ENCODE measurements around the gene RFX4. TPM values are rescaled to one million over a fixed set of nuclear protein-coding genes. Genes with fewer than 3 reads are reported as not detected.

RFX4 gene
- total and polyA plus RNA-seq, 2 donors (not counting 1 experiment from before 2014, with no cell fraction given) = not detected

- no peaks in the 10 kb centered on the region for H3K79me2 ChIP-seq (ENCODE audit: control insufficient read depth, insufficient read depth, low read length)
- peaks cover 2% of the 10 kb centered on the region for H3K27me3 ChIP-seq (ENCODE audit: control insufficient read depth, insufficient read depth, low read length)
- DNase-seq (ENCODE audit: low read depth in 2 of 2) = no peak
- no peak overlapping the region for H2AFZ ChIP-seq (ENCODE audit: low read length)
- no peak overlapping the region for H3K4me3 ChIP-seq (replicated peaks in 1 of 4; ENCODE audit: control extremely low read depth in 1 of 4, insufficient read depth in 1 of 4, low read depth in 3 of 4, low read length in 4 of 4)
- H3K4me1 ChIP-seq (ENCODE audit: control insufficient read depth, extremely low read depth, insufficient read depth, low read length) = no peaks in the 10 kb centered on the region
- H3K9me3 ChIP-seq (ENCODE audit: control insufficient read depth, insufficient read depth, low read depth, low read length) = no peaks in the 10 kb centered on the region
- H3K36me3 ChIP-seq (ENCODE audit: control insufficient read depth, insufficient read depth, low read length) = no peaks in the 10 kb centered on the region
- H4K20me1 ChIP-seq (ENCODE audit: control insufficient read depth, extremely low read depth, insufficient read depth, low read length) = no peaks in the 10 kb centered on the region
- TF ChIP-seq, protein P1, sequence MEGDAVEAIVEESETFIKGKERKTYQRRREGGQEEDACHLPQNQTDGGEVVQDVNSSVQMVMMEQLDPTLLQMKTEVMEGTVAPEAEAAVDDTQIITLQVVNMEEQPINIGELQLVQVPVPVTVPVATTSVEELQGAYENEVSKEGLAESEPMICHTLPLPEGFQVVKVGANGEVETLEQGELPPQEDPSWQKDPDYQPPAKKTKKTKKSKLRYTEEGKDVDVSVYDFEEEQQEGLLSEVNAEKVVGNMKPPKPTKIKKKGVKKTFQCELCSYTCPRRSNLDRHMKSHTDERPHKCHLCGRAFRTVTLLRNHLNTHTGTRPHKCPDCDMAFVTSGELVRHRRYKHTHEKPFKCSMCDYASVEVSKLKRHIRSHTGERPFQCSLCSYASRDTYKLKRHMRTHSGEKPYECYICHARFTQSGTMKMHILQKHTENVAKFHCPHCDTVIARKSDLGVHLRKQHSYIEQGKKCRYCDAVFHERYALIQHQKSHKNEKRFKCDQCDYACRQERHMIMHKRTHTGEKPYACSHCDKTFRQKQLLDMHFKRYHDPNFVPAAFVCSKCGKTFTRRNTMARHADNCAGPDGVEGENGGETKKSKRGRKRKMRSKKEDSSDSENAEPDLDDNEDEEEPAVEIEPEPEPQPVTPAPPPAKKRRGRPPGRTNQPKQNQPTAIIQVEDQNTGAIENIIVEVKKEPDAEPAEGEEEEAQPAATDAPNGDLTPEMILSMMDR (conservative IDR thresholded peaks at IDR 0.05 in 1 of 2, IDR thresholded peaks at IDR 0.05 in 1 of 2; ENCODE audit: low read depth in 1 of 2, low read length in 2 of 2) = no peak
- TF ChIP-seq EZH2 (IDR thresholded peaks at IDR 0.05; ENCODE audit: low read length, missing control alignments) = no peak
- no peak overlapping the region for H3K4me2 ChIP-seq (ENCODE audit: extremely low read depth, insufficient read depth, low read length)
- no peak overlapping the region for H3K9ac ChIP-seq (ENCODE audit: insufficient read depth, low read length)
- H3K27ac ChIP-seq (ENCODE audit: insufficient read depth, low read length) = no peak overlapping the region
Measured at GRCh38 chr12:106679574-106679973, 96.8 kb downstream of the RFX4 start.

- Histone ChIP-seq H3K79me2 (ENCODE audit: control insufficient read depth, insufficient read depth, low read length) (no peaks in the 10 kb centered on the region), H3K36me3 (ENCODE audit: control insufficient read depth, insufficient read depth, low read length) (no peaks in the 10 kb centered on the region), H3K27ac (ENCODE audit: insufficient read depth, low read length) (no peak overlapping the region), H3K9ac (ENCODE audit: insufficient read depth, low read length) (no peak overlapping the region), H3K4me2 (ENCODE audit: extremely low read depth, insufficient read depth, low read length) (no peak overlapping the region), H2AFZ (ENCODE audit: low read length) (no peak overlapping the region), H3K4me1 (ENCODE audit: control insufficient read depth, extremely low read depth, insufficient read depth, low read length) (no peaks in the 10 kb centered on the region), H3K27me3 (ENCODE audit: control insufficient read depth, insufficient read depth, low read length) (peaks cover 2% of the 10 kb centered on the region), H4K20me1 (ENCODE audit: control insufficient read depth, extremely low read depth, insufficient read depth, low read length) (no peaks in the 10 kb centered on the region), H3K9me3 (ENCODE audit: control insufficient read depth, insufficient read depth, low read depth, low read length) (no peaks in the 10 kb centered on the region), H3K4me3 (replicated peaks in 1 of 4; ENCODE audit: control extremely low read depth in 1 of 4, insufficient read depth in 1 of 4, low read depth in 3 of 4, low read length in 4 of 4) (no peak overlapping the region)
- no peak for DNase-seq (ENCODE audit: low read depth in 2 of 2)
- no peak for TF ChIP-seq EZH2 (IDR thresholded peaks at IDR 0.05; ENCODE audit: low read length, missing control alignments)
- TF ChIP-seq, protein P1 (conservative IDR thresholded peaks at IDR 0.05 in 1 of 2, IDR thresholded peaks at IDR 0.05 in 1 of 2; ENCODE audit: low read depth in 1 of 2, low read length in 2 of 2) = no peak
Measured at GRCh38 chr12:106680280-106680679, 97.5 kb downstream of the RFX4 start.

- Histone ChIP-seq H3K36me3 (ENCODE audit: control insufficient read depth, insufficient read depth, low read length) (no peaks in the 10 kb centered on the region), H3K4me2 (ENCODE audit: extremely low read depth, insufficient read depth, low read length) (no peak overlapping the region), H2AFZ (ENCODE audit: low read length) (no peak overlapping the region), H3K9ac (ENCODE audit: insufficient read depth, low read length) (no peak overlapping the region), H3K27me3 (ENCODE audit: control insufficient read depth, insufficient read depth, low read length) (peaks cover 2% of the 10 kb centered on the region), H3K4me1 (ENCODE audit: control insufficient read depth, extremely low read depth, insufficient read depth, low read length) (no peaks in the 10 kb centered on the region), H3K79me2 (ENCODE audit: control insufficient read depth, insufficient read depth, low read length) (no peaks in the 10 kb centered on the region), H4K20me1 (ENCODE audit: control insufficient read depth, extremely low read depth, insufficient read depth, low read length) (no peaks in the 10 kb centered on the region), H3K4me3 (replicated peaks in 1 of 4; ENCODE audit: control extremely low read depth in 1 of 4, insufficient read depth in 1 of 4, low read depth in 3 of 4, low read length in 4 of 4) (no peak overlapping the region), H3K27ac (ENCODE audit: insufficient read depth, low read length) (no peak overlapping the region), H3K9me3 (ENCODE audit: control insufficient read depth, insufficient read depth, low read depth, low read length) (no peaks in the 10 kb centered on the region)
- TF ChIP-seq, protein P1 (conservative IDR thresholded peaks at IDR 0.05 in 1 of 2, IDR thresholded peaks at IDR 0.05 in 1 of 2; ENCODE audit: low read depth in 1 of 2, low read length in 2 of 2) = no peak
- TF ChIP-seq EZH2 (IDR thresholded peaks at IDR 0.05; ENCODE audit: low read length, missing control alignments) = no peak
- DNase-seq (ENCODE audit: low read depth in 2 of 2) = no peak
Measured at GRCh38 chr12:106681210-106681609, 98.4 kb downstream of the RFX4 start.
